Testis (tissue), 2 donors: Measurements from ENCODE around the gene KLHDC7A.

Experiments used
- CTCF ChIP-seq, 3 experiments: fragments of 450-650 bp in 2 of 3; fragments of 200-600 bp in 1 of 3; sonication (generic) in 1 of 3; IDR thresholded peaks; one replicate each; pipeline ENCODE4 v1.5.1; 2016 to 2019; ENCODE audit warnings: antibody characterized with exemption in 3 of 3, mild to moderate bottlenecking in 2 of 3, moderate library complexity in 1 of 3
- POLR2A ChIP-seq: fragments of 450-650 bp; IDR thresholded peaks from one replicate; pipeline ENCODE4 v1.6.1; 2017; ENCODE audit warnings: antibody characterized with exemption, mild to moderate bottlenecking, moderate library complexity

- no peak for TF ChIP-seq CTCF (IDR thresholded peaks at IDR 0.05)
- no peak for TF ChIP-seq POLR2A
Observed at GRCh38 chr1:18512883-18513282, 32.2 kb downstream of the KLHDC7A start.
